CD4-positive, alpha-beta T cell treated with Interleukin-4 for 1 hour (primary cell): Measurements from ENCODE around the gene USP30.
"Not testable (repeated sequence)": the region's sequence is repeated elsewhere in the genome, so short reads cannot be mapped to it uniquely, and the experiment has no call there.

Source experiments
- DNase-seq, 2 donors: peaks; one replicate each; pipeline ENCODE4 v3.0.0-alpha.2; 2020 to 2022

The USP30 gene

DNA sequence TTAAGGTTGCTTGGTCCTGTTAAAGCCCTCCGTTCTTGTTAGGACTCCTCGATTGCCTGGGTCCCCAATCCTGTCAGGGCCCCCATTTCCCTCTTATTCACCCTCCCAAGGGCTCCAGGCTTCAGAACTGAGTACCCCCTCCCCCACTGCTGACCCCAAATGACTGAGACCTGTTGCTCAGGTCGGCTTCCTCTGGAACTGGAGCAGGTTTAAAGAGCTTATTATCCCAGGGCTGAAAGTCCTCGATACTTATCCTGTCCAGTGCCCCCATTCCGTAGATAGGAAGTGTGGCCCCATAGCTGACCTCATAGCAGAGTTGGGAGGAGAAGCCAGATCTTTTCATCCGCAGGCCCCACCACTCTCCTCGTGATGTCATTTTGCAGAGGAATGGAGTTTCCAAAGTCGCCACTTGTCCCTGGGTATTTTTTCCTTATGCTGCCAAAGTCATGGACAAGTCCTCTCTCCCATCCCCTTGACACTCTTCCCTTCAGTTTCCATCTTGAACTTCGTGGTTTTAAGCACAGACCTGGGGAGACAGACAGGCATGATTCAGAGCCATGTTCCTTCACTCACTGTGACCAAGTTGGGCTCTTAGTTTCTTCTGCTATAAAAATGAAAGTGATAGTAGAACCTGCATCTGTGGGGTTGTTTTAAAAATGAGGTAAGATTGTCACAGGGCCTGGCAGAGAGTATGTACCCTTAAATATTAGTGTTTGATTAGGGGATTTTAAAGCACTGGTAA lies 1.2 kb downstream of the USP30 start:
- peak in 1 of 2 donors; percentile 75 for DNase-seq

DNA sequence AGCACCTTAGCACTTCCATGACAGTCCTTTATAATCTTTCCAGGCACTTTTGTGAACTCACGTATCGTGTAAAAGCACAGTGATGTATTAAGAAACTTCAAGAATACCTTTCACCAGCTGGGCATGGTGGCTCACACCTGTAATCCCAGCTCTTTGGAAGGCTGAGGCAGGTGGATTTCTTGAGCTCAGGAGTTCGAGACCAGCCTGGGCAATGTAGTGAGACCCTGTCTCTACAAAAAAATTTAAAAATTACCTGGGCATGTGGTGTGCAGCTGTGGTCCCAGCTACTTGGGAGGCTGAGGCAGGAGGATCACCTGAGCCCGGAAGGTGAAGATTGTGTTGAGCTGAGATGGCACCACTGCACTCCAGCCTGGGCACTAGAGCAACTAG lies 1.7 kb downstream of the USP30 start:
- DNase-seq = not testable (repeated sequence)

DNA sequence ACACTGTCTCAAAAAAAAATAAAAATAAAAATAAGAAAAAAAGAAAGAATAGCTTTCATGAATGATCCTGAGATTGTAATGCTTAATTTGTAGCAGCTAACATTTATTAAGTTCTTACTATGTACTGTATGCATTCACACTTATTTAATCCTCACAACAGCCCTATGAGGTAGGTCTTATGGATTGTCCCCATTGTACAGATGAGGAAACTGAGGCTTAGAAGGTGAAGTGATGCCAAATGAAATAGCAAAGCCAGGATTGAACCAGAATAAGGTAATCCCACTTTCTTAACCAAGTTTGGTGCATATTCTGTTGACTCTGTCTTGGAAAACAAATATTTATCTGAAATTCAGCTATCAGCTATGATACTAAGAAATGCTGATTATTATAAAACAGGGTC lies 2.1 kb downstream of the USP30 start:
- no peak for DNase-seq

DNA sequence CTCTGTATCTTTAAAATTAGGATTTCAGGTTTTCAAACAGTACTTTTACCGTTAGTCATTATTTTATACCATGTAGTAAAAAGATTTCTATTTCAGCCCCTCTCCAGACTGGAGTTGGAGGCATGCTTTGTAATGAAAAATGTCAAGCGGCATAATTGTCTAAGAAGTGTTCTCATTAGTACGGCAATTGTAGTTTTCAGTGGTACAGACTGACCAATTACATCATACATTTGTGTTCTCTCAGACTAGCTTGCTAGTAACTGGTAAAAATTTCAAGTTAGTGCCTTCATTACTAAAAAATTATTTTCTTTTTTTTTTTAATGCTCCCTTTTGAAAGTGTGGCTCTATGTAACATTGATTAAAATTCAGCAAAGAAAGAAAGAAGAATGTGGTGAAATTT lies 4.5 kb downstream of the USP30 start:
- DNase-seq = no peak

DNA sequence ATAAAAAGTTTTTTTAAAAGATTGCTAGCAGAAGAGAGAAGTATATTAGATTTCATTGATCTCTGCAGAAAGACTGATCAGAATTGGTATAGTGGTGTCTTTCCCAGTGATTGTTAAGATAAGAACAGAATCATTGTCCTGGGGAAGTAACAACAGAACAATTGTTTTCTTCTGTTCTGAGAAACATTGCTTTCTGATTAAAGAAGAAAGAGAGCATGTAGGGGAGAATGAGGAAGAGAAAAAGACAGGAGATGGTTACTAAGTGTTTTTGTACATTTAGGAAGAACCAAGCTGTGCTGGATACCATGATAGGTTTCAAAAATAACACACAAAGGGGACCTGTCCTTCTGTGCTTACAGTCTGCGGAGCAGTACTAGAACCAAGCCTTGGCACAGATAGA lies 5.0 kb downstream of the USP30 start:
- DNase-seq = no peak

DNA sequence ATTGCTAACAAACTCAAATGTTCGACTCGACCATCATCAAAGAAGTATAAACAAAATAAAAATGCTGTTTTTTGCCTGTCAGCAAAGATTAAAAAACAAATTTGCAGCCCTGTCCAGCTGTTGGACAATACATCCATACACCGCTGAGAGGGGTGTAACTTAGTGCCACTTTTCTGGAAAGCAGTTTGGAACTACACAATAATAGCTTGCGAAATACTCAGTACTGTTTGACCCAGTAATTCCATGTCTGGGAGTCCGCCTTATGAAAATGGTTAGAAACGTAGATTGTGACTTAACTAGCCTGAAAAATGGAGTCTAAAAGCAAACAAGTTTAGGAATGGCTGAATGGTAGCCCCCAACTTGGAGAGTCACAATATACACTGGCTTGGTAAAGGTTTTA lies 6.4 kb downstream of the USP30 start:
- no peak for DNase-seq

DNA sequence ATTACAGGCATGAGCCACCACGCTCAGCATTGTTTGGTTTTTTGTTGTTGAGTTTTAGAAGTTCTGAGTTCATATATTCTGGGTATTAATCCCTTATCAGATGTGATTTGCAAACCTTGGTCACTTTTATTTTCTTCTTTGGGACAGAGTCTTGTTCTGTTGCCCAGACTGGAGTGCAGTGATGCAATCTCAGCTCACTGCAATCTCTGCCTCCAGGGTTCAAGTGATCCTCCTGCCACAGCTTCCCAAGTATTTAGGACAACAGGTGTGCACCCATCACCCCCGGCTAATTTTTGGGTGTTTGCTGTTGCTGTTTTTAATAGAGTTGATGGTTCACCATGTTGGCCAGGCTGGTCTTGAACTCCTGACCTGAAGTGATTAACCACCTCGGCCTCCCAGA lies 11.8 kb downstream of the USP30 start:
- DNase-seq = no peak

DNA sequence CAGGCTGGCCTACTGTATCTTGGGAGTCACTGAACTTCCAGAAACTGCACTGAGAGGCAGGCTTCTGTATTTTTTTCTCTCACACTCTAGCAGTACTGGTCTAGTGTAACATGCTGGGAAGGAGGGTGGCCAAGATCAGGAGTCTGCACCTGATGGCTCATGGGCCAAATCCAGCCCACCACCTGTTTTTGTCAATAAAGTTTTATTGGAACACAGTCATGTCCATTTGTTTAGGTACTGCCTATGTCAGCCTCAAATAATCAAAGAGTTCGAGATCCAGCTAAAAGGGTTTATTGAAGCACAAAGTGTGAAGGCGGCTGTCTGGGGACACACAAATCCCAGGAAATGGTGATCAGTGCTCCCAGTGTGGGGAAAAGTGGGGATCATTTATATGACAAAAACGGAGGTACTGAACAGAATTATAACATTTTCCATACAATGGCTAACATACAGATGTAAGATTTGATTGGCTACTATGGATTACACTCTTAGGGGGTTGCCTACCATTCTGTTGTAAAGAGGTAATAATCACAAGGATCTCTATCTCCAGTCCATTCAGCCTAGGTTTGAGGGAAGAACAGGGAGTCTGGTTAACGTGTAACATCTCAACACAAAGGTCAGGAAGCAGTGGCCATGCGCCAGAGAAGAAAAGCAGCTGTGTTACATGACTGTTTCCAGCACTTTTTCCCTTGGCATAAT lies 12.9 kb downstream of the USP30 start:
- no peak for DNase-seq

DNA sequence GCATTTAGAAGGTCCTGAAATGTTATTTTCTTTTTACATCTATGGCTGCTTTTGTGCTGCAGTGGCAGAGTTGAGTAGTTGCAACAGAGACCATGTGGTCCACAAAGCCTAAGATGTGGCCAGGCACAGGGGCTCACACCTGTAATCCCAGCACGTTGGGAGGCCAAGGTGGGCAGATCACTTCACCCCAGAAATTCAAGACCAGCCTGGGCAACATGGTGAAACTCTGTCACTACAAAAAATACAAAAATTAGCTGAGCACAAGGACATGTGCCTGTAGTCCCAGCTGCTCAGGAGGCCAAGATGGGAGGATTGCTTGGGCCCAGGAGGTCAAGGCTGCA lies 13.4 kb downstream of the USP30 start:
- no peak for DNase-seq

DNA sequence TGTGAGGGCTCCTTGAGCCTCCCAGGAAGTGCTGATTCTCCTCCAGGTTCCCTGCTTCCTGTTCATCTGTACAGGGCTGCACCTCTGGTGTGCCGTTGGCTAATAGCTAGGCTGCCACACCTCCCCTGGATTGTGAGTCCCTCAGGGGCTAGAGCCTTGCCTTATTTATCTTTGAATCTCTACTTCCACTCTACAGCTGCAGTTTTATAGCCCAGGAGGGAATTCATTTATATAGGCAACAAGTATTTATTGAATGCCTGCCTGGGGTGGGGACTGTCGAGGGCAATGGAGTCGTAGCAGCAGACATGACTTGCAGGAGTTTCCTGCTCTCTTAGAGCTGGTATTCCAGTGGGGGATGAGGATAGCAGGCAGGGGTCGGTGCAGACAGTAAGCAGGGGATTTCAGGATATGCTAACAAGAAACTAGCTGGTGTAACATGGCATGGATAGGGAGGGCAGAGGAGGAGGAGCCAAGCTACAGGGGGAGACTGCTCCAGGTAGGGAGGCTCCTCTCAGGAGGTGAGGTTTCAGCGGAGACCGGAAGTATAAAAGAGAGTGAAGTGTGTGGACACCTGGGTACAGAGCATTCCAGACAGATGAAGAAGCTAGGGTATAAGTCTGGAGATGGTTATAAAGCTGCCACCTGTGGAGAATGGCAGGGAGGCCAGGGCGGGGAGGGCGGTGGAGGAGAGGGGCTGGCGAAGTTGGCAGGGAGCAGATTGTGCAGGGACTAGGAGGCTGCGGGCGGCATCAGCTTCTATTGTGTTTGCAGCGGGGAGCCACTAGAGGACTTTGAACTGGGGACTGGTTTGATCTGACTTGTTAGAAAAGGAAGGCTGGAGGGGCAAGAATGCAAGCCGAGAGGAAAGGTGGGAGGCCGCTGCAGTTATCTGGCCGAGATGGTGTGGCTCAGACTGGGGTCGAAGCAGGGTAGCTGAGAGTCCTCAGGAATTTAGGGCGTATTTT lies 17.2 kb downstream of the USP30 start:
- DNase-seq = no peak

DNA sequence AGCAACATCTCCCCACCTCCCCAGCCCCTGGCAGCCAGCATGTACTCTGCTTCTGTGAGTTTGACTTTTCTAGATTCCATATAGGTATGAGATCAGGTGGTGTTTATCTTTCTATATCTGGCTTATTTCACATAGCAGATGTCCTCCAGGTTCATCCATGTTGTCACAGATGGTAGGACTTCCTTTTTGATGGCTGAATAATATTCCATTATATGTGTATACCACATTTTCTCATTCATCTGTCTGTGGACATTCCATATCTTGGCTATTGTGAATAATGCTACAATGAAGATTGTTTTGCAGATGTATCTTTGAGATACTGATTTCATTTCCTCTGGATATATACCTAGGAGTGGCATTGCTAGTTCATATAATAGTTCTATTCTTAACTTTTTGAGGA lies 22.5 kb downstream of the USP30 start:
- DNase-seq = no peak

DNA sequence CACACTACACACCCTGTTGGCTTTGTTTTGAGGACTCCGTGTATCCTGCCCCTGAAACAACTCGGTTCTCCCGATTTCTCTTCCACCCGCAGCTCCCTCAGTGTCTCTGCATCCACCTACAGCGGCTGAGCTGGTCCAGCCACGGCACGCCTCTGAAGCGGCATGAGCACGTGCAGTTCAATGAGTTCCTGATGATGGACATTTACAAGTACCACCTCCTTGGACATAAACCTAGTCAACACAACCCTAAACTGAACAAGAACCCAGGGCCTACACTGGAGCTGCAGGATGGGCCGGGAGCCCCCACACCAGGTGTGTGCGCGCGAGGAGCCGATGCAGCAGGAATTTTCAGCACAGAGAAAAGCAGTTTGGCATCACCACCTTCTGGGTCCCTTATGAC lies 30.4 kb downstream of the USP30 start:
- no peak for DNase-seq

DNA sequence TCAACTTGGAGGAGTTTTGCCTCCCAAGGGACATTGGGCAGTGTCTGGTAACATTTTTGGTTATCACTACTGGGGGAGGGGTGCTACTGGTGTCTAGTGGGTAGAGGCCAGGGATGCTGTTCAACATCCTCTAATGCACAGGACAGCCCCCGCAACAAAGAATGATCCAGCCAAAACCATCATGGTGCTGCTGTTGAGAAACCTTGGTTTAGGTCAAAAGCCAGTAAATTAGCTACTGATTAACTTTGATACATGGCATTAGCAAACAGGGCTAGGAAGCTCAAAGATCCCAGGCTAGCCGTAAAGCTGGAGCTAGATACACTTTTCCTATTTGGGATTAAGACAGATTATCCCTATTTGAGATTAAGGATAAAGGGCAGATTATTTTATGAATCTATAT lies 32.0 kb downstream of the USP30 start:
- DNase-seq = no peak

DNA sequence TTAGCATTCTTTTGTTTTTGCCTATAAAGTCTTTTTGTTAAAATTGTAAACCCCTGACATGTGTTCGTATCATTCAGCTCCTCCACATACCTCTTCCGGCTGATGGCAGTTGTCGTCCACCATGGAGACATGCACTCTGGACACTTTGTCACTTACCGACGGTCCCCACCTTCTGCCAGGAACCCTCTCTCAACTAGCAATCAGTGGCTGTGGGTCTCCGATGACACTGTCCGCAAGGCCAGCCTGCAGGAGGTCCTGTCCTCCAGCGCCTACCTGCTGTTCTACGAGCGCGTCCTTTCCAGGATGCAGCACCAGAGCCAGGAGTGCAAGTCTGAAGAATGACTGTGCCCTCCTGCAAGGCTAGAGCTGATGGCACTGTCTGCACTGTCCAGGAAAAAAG lies 33.2 kb downstream of the USP30 start:
- DNase-seq = no peak

DNA sequence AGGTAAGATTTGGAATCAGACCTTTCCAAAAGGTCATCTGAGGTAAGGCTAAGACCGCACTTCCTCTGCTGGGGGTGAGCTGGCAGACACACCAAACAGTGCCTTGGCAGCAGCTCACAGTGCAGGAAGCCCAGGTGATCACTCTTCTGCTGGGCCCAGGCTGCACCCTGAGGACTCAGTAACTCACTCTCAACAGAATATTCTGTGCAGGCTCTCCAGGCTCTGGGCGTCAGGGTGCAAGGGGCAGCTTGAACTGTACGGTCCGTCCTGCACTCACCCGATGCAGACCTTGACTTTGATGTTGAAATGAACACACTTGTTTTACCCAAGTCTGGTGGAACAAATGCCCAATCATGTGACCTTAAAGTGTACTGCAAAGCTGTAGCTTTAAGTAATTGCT lies 34.9 kb downstream of the USP30 start:
- DNase-seq = no peak

DNA sequence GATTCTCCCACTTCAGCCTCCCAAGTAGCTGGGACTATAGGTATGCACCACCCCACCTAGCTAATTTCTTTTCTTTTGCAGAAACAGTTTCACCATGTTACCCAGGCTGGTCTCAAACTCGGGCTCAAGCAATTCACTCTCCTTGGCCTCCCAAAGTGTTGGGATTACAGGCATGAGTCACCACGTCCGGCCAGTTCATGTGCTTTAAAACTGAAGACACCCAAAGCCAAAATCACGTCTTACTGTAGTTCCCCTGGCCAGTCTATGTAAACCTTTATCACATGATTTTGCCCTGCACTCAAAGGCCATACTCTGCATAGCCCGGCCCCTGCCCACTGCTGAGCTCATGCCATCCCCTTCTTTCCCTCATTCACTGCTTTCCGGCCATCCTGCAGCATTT lies 36.4 kb downstream of the USP30 start:
- no peak for DNase-seq

DNA sequence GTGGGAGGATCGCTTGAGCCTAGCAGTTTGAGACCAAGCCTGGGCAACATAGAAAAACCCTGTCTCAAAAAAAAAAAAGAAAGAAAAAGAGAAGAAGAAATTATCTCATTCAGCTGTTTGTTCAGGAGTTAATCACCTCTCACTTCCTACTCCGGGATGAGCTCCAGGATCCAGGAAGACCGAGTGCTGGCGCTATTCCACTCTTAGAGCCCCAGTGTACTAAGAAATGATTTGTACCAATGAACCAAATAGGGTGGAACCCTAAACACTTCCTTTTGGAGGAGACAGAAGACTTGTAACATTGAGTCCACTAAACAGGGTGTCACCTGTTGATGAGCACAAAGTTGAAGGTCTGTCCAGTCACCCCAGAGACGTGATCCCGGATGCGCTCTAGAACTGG lies 37.3 kb downstream of the USP30 start:
- DNase-seq = no peak

DNA sequence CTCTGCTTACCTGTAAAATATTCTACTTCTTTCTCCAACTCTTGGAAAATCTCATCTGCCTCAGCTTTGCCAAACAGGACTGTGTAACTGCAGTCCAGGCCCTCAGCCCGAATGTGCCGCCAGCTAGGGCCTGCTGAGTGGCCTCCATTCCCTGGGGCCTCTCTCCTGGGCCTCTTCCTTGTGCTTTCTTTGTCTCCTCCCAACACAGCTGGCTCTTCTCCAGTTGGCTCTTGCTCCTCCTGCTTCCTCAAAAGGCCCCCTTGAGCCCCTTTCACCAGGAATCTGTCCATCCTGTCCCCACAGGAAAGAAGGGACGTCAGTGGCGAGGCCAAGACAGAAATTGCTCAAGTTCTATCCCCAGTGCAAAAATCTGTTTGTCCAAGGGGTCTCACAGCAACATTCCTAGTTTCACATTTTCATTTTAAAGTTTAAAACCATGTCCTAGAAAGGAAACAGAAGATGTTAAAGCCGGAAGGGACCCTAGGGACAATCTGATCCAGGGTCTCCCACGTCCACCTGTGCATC lies 40.2 kb downstream of the USP30 start:
- no peak for DNase-seq

DNA sequence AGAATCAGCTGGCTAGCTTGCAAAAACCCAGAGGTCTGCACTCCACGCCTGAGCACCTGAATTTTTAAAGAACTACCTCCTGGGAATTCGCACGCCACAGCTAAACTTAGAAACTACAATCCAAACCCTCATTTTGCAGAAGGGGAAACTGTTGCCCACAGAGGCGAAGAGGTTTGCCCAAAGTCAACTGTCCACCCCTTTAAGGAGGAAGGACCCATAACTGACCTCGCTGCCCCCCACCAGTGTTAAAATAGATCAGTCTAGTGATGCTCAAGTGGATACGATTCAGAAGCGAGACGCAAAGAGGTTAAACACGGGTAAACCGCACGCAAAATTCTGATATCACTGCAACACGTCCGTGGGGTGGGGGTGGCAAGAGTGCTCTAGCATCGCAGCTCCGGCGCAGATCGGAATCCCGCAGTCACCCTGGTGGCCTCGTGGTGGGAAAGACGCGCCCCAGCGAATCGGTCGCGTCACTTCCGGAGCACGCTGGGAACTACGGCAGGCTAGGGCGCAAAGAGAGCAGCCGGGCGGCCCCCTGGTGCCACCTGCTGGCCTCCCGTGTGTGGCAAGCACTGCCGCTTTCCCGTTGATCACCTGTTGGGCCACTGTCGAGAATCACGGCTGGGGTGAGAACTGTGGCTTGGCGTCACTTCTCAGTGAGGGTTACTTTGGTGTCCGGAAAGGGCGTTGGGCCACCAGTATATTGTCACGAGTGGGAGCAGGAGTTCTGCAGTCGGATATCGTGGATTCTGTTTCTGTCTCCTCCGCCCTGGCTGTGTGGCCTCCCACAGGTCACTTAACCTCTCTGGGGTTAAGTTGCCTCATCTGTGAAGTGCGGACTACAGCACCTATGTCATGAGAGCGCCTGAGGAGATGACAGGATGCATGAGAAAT lies 40.9 kb downstream of the USP30 start, which contains the start of gene ALKBH2:
Gene ALKBH2 (minus strand): TSS at position 451 of the 897 bp plus-strand sequence. CDS start 686 bp downstream, outside the sequence.
- peak; percentile 95 for DNase-seq

DNA sequence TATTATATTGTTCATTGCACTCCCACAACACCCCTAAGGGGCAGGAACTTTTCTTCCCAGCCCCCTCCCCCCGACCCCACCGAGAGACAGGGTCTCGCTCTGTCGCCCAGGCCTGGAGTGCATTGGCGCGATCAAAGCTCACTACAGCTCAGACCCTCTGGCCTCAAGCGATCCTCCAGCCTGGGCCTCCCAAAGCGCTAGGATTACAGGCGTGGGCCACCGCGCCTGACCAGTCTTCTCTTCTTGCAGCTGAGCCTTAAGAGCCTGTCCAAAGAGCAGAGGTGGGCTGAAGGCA lies 44.7 kb downstream of the USP30 start:
- DNase-seq = no peak

DNA sequence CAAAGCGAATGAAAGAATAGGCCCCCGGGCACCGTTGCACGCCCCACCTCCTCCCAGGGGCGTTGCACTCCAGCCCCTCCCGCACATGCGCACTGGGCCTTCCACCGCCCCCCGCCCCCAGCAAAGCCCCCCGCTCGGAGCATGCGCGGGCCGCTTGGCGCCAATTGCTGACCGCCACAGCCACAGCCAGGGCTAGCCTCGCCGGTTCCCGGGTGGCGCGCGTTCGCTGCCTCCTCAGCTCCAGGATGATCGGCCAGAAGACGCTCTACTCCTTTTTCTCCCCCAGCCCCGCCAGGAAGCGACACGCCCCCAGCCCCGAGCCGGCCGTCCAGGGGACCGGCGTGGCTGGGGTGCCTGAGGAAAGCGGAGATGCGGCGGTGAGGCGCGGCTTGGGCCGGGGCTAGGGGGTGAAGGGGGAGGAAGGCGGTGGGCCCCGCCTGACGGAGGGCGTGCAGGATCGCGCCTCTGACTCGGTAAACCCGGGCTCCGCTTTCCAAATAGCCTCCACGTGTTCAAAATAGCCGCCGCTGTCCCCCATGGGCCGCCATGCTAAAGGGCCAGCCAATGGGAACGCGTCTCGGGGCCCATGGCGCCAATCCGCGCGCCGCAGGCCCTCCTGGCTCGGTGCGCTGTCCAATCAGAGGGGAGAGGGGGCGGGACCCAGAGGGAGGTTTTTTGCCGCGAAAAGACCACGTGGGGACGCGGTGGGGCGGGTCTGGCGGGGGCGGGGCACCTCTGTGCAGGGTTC lies 45.2 kb downstream of the USP30 start, which contains the start of gene UNG:
Gene UNG (plus strand): TSS at position 163 of the 748 bp plus-strand sequence. CDS start 83 bp downstream, at position 246.
- DNase-seq = peak; percentile 96 to 97
